VCaP (cell line): ENCODE results near the gene CMTM4.

Source experiments
- H3K27ac ChIP-seq: fragments of 450-650 bp; 2 replicates; pipeline ENCODE4 v1.5.1; 2017
- TF ChIP-seq, protein P1 (sequence below): fragments of 450-650 bp; conservative IDR thresholded peaks from 2 replicates; pipeline ENCODE4 v1.5.1; 2017; ENCODE audit warnings: mild to moderate bottlenecking, moderate library complexity

The CMTM4 gene

GRCh38 chr16:66696669-66697630 is at the start of gene CMTM4:
TSS of gene CMTM4 (minus strand) at chr16:66696743. CDS start at chr16:66696525, 218 bp downstream.
- peak within 1 kb of the TSS; percentile 86 for H3K27ac ChIP-seq
- TF ChIP-seq, protein P1, sequence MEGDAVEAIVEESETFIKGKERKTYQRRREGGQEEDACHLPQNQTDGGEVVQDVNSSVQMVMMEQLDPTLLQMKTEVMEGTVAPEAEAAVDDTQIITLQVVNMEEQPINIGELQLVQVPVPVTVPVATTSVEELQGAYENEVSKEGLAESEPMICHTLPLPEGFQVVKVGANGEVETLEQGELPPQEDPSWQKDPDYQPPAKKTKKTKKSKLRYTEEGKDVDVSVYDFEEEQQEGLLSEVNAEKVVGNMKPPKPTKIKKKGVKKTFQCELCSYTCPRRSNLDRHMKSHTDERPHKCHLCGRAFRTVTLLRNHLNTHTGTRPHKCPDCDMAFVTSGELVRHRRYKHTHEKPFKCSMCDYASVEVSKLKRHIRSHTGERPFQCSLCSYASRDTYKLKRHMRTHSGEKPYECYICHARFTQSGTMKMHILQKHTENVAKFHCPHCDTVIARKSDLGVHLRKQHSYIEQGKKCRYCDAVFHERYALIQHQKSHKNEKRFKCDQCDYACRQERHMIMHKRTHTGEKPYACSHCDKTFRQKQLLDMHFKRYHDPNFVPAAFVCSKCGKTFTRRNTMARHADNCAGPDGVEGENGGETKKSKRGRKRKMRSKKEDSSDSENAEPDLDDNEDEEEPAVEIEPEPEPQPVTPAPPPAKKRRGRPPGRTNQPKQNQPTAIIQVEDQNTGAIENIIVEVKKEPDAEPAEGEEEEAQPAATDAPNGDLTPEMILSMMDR, result peak; percentile 50; the same call in 1 of the 2 replicates

GRCh38 chr16:66746048-66746447 is 49.5 kb upstream of the CMTM4 start:
- TF ChIP-seq, protein P1, result no peak

GRCh38 chr16:66741950-66742808 is 45.6 kb upstream of the CMTM4 start:
- H3K27ac ChIP-seq, result peak overlapping the region; percentile 65
- TF ChIP-seq, protein P1, result no peak

More at GRCh38 chr16:66746048-66746447, 49.5 kb upstream of the CMTM4 start:
- no peak overlapping the region for H3K27ac ChIP-seq

DNA sequence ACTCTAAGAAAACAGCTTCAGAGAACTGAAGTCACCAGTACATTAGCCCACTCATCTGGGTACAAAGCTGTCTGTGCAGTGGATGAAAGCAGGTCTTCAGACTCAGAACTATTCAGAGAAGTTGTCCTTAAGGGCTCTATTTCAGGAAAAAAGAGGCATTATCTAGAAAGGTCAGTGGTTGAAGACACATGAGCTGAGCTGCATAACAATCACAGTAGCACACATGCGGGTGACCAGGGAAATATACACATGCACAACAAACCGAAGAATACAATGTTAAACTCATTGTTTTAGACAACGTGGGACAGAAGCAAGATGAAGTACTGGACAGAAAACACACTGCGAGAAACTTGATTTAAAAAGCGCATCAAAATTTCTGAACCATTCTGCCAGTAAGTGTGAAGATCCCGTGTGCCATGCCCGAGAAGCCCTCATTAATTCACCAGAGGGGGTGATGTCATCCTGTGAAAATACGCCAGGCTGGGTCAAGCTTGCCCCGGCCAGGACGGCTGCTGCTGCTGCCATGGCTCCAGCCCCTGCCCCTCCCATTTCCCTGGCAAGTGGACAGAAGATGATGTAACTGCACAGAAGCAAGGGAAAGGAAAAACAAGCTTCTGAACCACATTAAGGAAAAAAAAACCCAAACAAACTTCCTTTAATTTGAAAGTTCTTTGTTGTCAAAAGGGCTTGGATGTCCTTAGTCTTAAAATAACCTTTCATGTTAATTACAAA is 44.8 kb upstream of the CMTM4 start:
- TF ChIP-seq, protein P1, result no peak
- H3K27ac ChIP-seq, result peak overlapping the region; percentile 65

- peak overlapping the region; percentile 65; the same call in 1 of the 2 replicates for H3K27ac ChIP-seq
- TF ChIP-seq, protein P1, result no peak
Measured at GRCh38 chr16:66740533-66740932, 44.0 kb upstream of the CMTM4 start.

DNA sequence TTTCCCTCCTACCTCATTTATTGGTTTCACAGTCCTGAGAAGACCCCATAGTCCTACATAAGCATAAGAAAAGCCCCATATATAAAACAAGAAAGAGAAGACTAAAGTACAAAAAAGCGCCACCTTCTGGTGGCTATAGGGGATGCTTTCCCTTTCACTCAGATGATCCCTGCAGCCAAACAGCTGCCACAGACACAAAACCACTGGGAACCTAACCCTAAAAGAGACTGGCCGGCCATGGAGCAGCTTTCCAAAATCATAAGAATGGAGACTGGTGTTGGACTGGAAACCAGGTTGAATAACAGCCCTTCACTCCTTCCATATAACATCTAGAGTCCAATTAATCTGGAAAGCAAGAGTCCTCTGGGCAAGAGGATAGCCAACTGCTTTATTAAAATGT is 43.5 kb upstream of the CMTM4 start:
- TF ChIP-seq, protein P1, result peak; percentile 64
- H3K27ac ChIP-seq, result no peak overlapping the region
